T-helper 1 cell treated with Interleukin-12 subunit alpha and Interleukin-12 subunit beta and Interleukin-4 antibody, amounts not matched to agents 30 μg/mL and 1 μg/mL, for 36 hours (primary cell): ENCODE data around the gene HSPA1B.
"Not testable (repeated sequence)": the region's sequence is repeated elsewhere in the genome, so short reads cannot be mapped to it uniquely, and the experiment has no call there.

Experiments used
- H3K27ac Mint-ChIP-seq: one replicate; pipeline ENCODE4 v1.8.0; 2021; ENCODE audit warnings: mild to moderate bottlenecking, mixed read lengths
- H3K27me3 Mint-ChIP-seq: one replicate; pipeline ENCODE4 v1.8.0; 2021; ENCODE audit warnings: low read depth, mixed read lengths
- H3K36me3 Mint-ChIP-seq: one replicate; pipeline ENCODE4 v1.8.0; 2021; ENCODE audit warnings: low read depth, mixed read lengths
- H3K4me1 Mint-ChIP-seq: one replicate; pipeline ENCODE4 v1.8.0; 2021; ENCODE audit warnings: low read depth, mixed read lengths
- H3K4me3 Mint-ChIP-seq: one replicate; pipeline ENCODE4 v1.8.0; 2021; ENCODE audit warnings: mild to moderate bottlenecking, moderate library complexity, mixed read lengths
- H3K9me3 Mint-ChIP-seq: one replicate; pipeline ENCODE4 v1.8.0; 2021; ENCODE audit warnings: mixed read lengths

HSPA1B gene

DNA sequence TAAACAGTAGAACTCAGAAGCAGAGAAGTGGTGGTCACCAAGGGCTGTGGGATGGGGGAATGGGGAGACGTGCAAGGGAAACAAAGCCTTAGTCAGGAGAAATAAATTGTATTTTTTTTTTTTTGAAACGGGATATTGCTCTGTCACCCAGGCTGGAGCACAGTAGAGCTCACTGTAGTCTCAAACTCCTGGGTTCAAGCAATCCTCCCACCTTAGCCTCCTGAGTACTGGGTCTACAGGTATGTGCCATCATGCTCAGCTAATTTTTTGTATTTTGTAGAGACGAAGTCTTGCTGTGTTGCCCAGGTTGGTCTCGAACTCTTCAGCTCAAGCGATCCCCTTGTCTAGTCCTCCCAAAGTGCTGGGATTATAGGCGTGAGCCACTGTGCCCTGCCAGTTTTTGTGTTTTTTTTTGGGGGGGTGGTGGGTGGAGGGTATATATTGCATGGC, 3.4 kb downstream of the HSPA1B start:
- H3K27me3 Mint-ChIP-seq, result no peaks in the 10 kb centered on the region
- no peaks in the 10 kb centered on the region for H3K9me3 Mint-ChIP-seq
- H3K4me3 Mint-ChIP-seq, result peak overlapping the region; percentile 95
- H3K36me3 Mint-ChIP-seq, result peaks cover 12% of the 10 kb centered on the region
- peak overlapping the region; percentile 79 for H3K27ac Mint-ChIP-seq
- H3K4me1 Mint-ChIP-seq, result peaks cover 22% of the 10 kb centered on the region

- H3K27me3 Mint-ChIP-seq, result no peaks in the 10 kb centered on the region
- no peaks in the 10 kb centered on the region for H3K9me3 Mint-ChIP-seq
- peak overlapping the region; percentile 79 for H3K27ac Mint-ChIP-seq
- peaks cover 18% of the 10 kb centered on the region for H3K36me3 Mint-ChIP-seq
- peaks cover 25% of the 10 kb centered on the region for H3K4me1 Mint-ChIP-seq
- H3K4me3 Mint-ChIP-seq, result peak overlapping the region; percentile 95
These were observed 4.0 kb downstream of the HSPA1B start for GRCh38 chr6:31831350-31832215.

DNA sequence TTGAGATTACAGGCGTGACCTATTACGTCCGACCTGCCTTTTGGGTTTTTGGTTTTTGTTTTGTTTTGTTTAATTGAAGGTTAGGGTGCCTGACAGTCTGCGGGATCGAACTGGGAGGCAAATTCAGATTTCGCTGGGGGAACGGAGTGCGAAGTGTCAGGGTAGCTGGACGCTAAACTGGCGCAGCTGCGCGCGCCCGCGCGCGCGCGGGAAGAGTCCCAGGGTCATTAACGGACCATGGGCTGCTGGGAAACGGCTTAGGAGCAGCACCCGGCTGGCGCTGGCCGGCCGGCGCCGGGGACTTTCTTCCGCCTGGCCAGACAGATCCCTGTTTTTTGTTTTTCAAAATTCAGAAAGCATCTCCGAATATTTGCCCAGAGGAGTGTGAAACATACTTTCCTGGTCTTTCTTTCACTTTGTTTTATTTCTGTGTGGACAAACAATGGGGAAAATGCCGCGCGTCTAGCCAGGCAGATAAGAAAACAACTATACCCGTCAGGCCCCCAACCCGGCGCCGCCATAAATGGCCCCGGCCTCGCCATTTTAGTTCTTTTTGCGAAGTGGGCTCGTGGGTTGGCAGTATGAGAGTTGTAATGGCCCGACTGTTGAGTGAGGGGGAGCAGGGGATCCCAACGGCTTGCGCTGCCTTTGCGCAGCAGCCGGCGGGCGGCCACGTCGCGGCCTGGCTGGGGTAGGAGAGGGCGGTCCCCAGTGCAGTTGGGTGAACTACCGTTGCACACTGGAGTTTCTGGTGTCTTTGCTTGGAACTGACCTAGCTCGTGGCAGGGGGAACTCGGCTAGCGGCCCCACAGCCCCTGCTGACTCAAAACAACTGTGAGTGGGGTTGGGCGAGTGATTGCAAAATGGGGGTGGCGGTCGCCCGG, 7.1 kb downstream of the HSPA1B start:
- peaks cover 35% of the 10 kb centered on the region for H3K4me1 Mint-ChIP-seq
- peak overlapping the region; percentile 95 for H3K4me3 Mint-ChIP-seq
- H3K36me3 Mint-ChIP-seq, result peaks cover 38% of the 10 kb centered on the region
- H3K27ac Mint-ChIP-seq, result peak overlapping the region; percentile 98
- no peaks in the 10 kb centered on the region for H3K27me3 Mint-ChIP-seq
- no peaks in the 10 kb centered on the region for H3K9me3 Mint-ChIP-seq

DNA sequence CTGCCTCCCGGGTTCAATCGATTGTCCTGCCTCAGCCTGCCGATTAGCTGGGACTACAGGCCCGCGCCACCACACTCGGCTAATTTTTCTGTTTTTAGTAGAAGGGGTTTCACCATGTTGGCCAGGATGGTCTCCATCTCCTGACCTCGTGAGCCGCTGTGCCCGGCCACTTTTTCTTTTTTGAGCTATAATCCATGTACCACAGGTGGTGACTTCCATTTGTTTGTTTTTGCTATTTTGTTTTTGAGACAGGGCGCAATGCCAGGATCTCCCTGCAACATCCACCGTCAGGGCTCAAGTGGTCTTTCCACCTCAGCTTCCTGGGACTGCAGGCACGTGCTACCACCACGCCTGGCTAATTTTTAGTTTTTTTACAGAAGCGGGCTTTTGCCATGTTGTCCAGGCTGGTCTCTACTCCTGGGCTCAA, 8.5 kb downstream of the HSPA1B start:
- Mint-ChIP-seq H3K9me3 (no peaks in the 10 kb centered on the region), H3K4me3 (peak overlapping the region; percentile 95), H3K36me3 (peaks cover 37% of the 10 kb centered on the region), H3K27ac (peak overlapping the region; percentile 98), H3K4me1 (peaks cover 31% of the 10 kb centered on the region), H3K27me3 (no peaks in the 10 kb centered on the region)

- peak overlapping the region; percentile 98 for H3K27ac Mint-ChIP-seq
- H3K27me3 Mint-ChIP-seq, result no peaks in the 10 kb centered on the region
- peak overlapping the region; percentile 95 for H3K4me3 Mint-ChIP-seq
- peaks cover 37% of the 10 kb centered on the region for H3K36me3 Mint-ChIP-seq
- H3K4me1 Mint-ChIP-seq, result peaks cover 31% of the 10 kb centered on the region
- H3K9me3 Mint-ChIP-seq, result no peaks in the 10 kb centered on the region
These were observed 9.2 kb downstream of the HSPA1B start for GRCh38 chr6:31836474-31837368.

DNA sequence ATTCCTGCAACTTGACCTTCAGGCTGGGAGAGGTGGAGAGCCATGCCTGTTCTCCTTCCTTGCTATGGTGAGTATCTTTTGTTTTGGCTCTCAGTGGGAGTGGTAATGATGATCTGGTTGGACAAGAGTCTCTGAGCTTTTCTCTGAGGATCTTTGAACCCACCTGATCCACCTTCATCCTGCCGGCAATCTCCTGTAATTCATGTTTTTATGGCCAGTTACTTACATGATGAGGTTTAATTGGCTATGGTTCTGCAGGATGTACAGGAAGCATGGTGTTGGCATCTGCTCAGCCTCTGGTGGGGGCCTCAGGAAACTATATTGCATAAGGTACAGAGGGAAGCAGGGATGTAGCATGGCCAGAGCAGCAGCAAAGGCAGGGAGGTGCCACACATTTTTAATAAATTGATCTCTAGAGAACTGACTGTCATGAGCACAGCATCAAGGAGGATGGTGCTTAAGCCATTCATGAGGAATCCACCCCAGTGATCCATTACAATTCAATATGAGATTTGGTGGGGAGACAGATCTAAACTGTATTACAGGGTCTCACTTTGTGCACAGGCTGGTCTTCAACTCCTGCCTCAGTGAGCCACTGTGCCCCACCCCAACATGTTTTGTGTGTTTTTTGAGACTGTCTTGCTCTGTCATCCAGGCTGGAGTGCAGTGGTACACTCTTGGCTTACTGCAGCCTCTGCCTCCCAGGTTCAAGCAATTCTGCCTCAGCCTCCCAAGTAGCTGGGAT, 10.0 kb downstream of the HSPA1B start:
- H3K27me3 Mint-ChIP-seq, result no peaks in the 10 kb centered on the region
- peaks cover 37% of the 10 kb centered on the region for H3K36me3 Mint-ChIP-seq
- H3K4me3 Mint-ChIP-seq, result peak overlapping the region; percentile 95
- H3K4me1 Mint-ChIP-seq, result peaks cover 33% of the 10 kb centered on the region
- H3K27ac Mint-ChIP-seq, result peak overlapping the region; percentile 12
- H3K9me3 Mint-ChIP-seq, result no peaks in the 10 kb centered on the region

DNA sequence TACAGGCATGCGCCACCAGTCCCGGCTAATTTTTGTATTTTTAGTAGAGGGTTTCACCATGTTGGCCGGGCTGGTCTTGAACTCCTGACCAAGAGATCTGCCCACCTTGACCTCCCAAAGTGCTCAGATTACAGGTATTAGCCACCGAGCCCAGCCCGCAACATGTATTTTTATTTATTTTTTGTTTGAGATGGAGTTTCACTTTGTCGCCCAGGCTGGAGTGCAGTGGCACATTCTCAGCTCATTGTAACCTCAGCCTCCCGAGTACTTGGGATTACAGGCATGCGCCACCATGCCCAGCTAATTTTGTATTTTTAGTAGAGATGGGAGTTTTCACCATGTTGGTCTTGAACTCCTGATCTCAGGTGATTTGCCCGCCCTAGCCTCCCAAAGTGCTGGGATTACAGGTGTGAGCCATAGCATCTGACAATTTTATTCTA, 10.6 kb downstream of the HSPA1B start:
- H3K4me1 Mint-ChIP-seq, result peaks cover 33% of the 10 kb centered on the region
- peak overlapping the region; percentile 12 for H3K27ac Mint-ChIP-seq
- H3K9me3 Mint-ChIP-seq, H3K27me3 Mint-ChIP-seq: not testable (repeated sequence)
- peaks cover 37% of the 10 kb centered on the region for H3K36me3 Mint-ChIP-seq
- peak overlapping the region; percentile 95 for H3K4me3 Mint-ChIP-seq

DNA sequence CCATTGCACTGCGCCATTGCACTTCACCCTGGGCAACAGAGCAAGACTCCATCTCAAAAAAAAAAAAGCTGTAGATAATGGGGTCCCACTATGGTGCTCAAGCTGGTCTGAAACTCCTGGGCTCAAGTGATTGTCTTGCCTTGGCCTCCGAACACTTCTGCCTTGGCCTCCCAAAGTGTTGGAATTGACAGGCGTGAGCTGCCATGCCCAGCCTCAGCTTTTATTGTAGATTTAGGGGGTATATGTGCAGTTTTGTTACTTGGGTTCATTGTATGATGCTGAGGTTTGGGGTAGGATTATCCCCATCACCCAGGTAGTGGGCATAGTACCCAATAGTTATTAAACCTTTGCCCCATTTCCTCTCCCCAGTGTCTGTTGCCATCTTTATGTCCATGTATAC, 11.4 kb downstream of the HSPA1B start:
- Mint-ChIP-seq H3K9me3 (no peaks in the 10 kb centered on the region), H3K4me3 (peak overlapping the region; percentile 32), H3K4me1 (peaks cover 31% of the 10 kb centered on the region), H3K27me3 (no peaks in the 10 kb centered on the region), H3K36me3 (peaks cover 37% of the 10 kb centered on the region), H3K27ac (no peak overlapping the region)

GRCh38 chr6:31839779-31840126, 12.2 kb downstream of the HSPA1B start:
- not testable (repeated sequence) for H3K4me3 Mint-ChIP-seq, H3K9me3 Mint-ChIP-seq, H3K27me3 Mint-ChIP-seq, H3K27ac Mint-ChIP-seq
- Mint-ChIP-seq H3K36me3 (peaks cover 36% of the 10 kb centered on the region), H3K4me1 (peaks cover 29% of the 10 kb centered on the region)

- Mint-ChIP-seq H3K4me1 (peaks cover 13% of the 10 kb centered on the region), H3K9me3 (no peaks in the 10 kb centered on the region), H3K4me3 (no peak overlapping the region), H3K27me3 (no peaks in the 10 kb centered on the region), H3K36me3 (peaks cover 24% of the 10 kb centered on the region), H3K27ac (peak overlapping the region; percentile 31)
These were observed 14.5 kb downstream of the HSPA1B start for GRCh38 chr6:31842053-31842452.

GRCh38 chr6:31844507-31844906, 17.0 kb downstream of the HSPA1B start:
- Mint-ChIP-seq H3K9me3 (no peaks in the 10 kb centered on the region), H3K27me3 (no peaks in the 10 kb centered on the region), H3K27ac (no peak overlapping the region), H3K4me1 (peaks cover 2% of the 10 kb centered on the region), H3K36me3 (peaks cover 10% of the 10 kb centered on the region), H3K4me3 (no peak overlapping the region)

- Mint-ChIP-seq H3K36me3 (peaks cover 6% of the 10 kb centered on the region), H3K27me3 (no peaks in the 10 kb centered on the region), H3K27ac (no peak overlapping the region), H3K9me3 (no peaks in the 10 kb centered on the region), H3K4me1 (no peaks in the 10 kb centered on the region), H3K4me3 (no peak overlapping the region)
These were observed 19.9 kb downstream of the HSPA1B start for GRCh38 chr6:31847276-31847978.
